ENCODE data around the gene URB1.

DNA sequence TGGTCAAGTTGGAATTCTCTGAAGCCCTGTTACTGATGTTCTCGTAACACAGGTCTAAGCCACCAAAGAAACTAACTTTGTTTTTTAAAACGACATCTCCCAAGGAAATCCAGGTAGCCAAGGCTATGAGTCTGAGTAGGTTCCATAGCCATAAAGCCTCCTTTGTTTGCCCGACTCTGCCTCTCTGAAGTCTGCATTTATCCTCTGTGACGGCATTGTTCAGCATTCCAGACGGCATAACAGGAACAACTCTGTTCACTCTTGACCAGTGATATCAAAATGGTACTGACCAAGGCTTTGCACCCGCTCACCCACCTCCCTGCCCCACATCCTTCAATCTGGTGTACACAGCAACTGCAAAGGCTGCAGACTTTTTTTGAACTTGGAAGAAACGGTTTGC is 14.8 kb downstream of the URB1 start:
- TF ChIP-seq POLR2A (IDR thresholded peaks at IDR 0.05; ENCODE audit: low read depth, low read length) (no peak), SPI1 (IDR thresholded peaks at IDR 0.05; ENCODE audit: low read depth, low read length) (no peak), TAF1 (IDR thresholded peaks at IDR 0.05; ENCODE audit: low read depth, low read length) (no peak), POLR2AphosphoS5 (IDR thresholded peaks at IDR 0.05; ENCODE audit: low read depth, low read length) (no peak), PAX5 (IDR thresholded peaks at IDR 0.05; ENCODE audit: insufficient read depth, low read length, severe bottlenecking) (no peak)
